ENCODE data around the gene RTN4RL1.

DNA sequence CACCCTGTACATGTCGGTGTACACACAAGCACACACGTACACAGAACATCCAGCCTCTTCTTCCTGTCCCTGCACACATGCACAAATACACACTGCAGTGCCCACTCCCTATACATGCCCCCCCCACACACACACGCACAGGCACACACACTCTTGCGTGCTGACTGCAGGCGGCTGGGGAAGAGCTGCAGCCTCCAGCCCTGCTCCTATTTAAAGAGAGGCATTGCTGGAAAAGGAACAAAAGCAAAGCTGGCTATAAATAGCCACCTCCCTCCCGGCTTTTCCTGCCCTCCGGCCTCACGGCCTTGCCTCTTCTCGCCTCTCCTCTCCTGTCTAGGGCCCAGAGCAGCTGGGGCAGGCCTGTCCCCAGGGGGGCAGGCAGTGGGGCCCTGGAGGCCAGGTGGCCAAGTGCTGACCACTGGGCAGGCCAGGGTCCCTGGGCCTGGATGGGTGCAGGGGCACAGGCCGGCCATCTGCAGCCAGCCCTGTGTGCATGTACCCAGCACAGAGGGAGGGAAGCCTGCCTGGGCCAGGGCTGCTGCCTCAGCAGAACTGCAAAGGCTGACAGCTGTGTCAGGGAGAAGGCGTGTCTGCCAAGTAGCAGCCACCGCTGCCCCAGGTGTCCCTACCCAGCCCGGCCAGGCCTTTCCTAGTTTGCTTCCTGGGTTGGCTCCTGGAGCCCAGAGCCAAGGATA, 25.4 kb downstream of the RTN4RL1 start:
- TF ChIP-seq CTCF (IDR thresholded peaks at IDR 0.05; ENCODE audit: low read depth, low read length, poor library complexity, severe bottlenecking), result no peak
- TF ChIP-seq EZH2phosphoT487 (IDR thresholded peaks at IDR 0.05; ENCODE audit: borderline replicate concordance, low read length), result no peak
